ENCODE measurements around the gene WDR7.

WDR7 gene

GRCh38 chr18:56770873-56771272, 119.7 kb downstream of the WDR7 start:
- ChIA-PET CTCF (no interaction called here), POLR2A (no interaction called here)
- no peak for DNase-seq (ENCODE audit: extremely low spot score)
- TF ChIP-seq LEF1 (IDR thresholded peaks at IDR 0.05; ENCODE audit: borderline replicate concordance) (no peak), NFRKB (IDR thresholded peaks at IDR 0.05) (no peak), SP1 (IDR thresholded peaks at IDR 0.05) (no peak), HDGF (IDR thresholded peaks at IDR 0.05; ENCODE audit: borderline replicate concordance) (no peak), ELF4 (IDR thresholded peaks at IDR 0.05) (no peak), FOXA1 (IDR thresholded peaks at IDR 0.05) (no peak), ZNF384 (IDR thresholded peaks at IDR 0.05) (no peak), FOXK2 (IDR thresholded peaks at IDR 0.05) (no peak), TARDBP (IDR thresholded peaks at IDR 0.05) (no peak), BHLHE40 (IDR thresholded peaks at IDR 0.05; ENCODE audit: borderline replicate concordance) (no peak), CTBP1 (IDR thresholded peaks at IDR 0.05; ENCODE audit: borderline replicate concordance) (no peak), ARNT (IDR thresholded peaks at IDR 0.05) (no peak), FOXM1 (IDR thresholded peaks at IDR 0.05; ENCODE audit: borderline replicate concordance) (no peak), L3MBTL2 (conservative IDR thresholded peaks at IDR 0.05) (no peak), PKNOX1 (IDR thresholded peaks at IDR 0.05) (no peak), SUZ12 (IDR thresholded peaks at IDR 0.05) (no peak)

GRCh38 chr18:56775701-56776100, 124.5 kb downstream of the WDR7 start:
- TF ChIP-seq CTBP1 (IDR thresholded peaks at IDR 0.05; ENCODE audit: borderline replicate concordance) (no peak), NFRKB (IDR thresholded peaks at IDR 0.05) (no peak), BHLHE40 (IDR thresholded peaks at IDR 0.05; ENCODE audit: borderline replicate concordance) (no peak), ARNT (IDR thresholded peaks at IDR 0.05) (no peak), SUZ12 (IDR thresholded peaks at IDR 0.05) (no peak), FOXA1 (IDR thresholded peaks at IDR 0.05) (no peak), ZNF384 (IDR thresholded peaks at IDR 0.05) (no peak), PKNOX1 (IDR thresholded peaks at IDR 0.05) (no peak), SP1 (IDR thresholded peaks at IDR 0.05) (no peak), L3MBTL2 (conservative IDR thresholded peaks at IDR 0.05) (no peak), LEF1 (IDR thresholded peaks at IDR 0.05; ENCODE audit: borderline replicate concordance) (no peak), FOXM1 (IDR thresholded peaks at IDR 0.05; ENCODE audit: borderline replicate concordance) (no peak), FOXK2 (IDR thresholded peaks at IDR 0.05) (no peak)
- ChIA-PET POLR2A (no interaction called here), CTCF (no interaction called here)
- no peak for DNase-seq (ENCODE audit: extremely low spot score)

DNA sequence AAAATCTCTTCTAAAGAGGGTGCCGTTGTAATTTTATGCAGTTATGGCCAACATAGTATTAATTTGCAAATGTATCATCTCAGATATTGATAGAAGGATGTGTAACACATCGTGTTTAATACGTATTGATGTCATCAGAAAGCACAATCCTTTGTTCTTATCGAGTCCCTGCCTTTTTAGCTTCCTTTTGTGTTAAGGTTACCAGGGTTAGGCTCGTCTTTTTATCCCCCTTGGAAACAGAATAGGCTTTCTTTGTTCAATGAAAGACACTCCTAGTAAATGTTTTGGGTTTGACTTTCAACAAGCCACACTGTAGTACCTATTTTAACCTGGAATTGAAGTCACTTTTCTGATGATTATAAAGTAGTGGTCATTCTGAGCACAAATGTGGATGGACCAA, 136.2 kb downstream of the WDR7 start:
- POLR2A ChIA-PET: no interaction called here
- CTCF ChIA-PET: interaction anchor here (0.5 kb wide), 1 partner anchor 40 kb away, joined by 3 read pairs; no protein-coding TSS in a partner anchor
- TF ChIP-seq HDGF (IDR thresholded peaks at IDR 0.05; ENCODE audit: borderline replicate concordance) (no peak), BHLHE40 (IDR thresholded peaks at IDR 0.05; ENCODE audit: borderline replicate concordance) (no peak), LEF1 (IDR thresholded peaks at IDR 0.05; ENCODE audit: borderline replicate concordance) (no peak), SP1 (IDR thresholded peaks at IDR 0.05) (no peak), FOXA1 (IDR thresholded peaks at IDR 0.05) (no peak), ZNF384 (IDR thresholded peaks at IDR 0.05) (no peak), SUZ12 (IDR thresholded peaks at IDR 0.05) (no peak), TARDBP (IDR thresholded peaks at IDR 0.05) (no peak), CTBP1 (IDR thresholded peaks at IDR 0.05; ENCODE audit: borderline replicate concordance) (no peak), NFRKB (IDR thresholded peaks at IDR 0.05) (no peak), PKNOX1 (IDR thresholded peaks at IDR 0.05) (no peak), ARNT (IDR thresholded peaks at IDR 0.05) (no peak), L3MBTL2 (conservative IDR thresholded peaks at IDR 0.05) (no peak), ELF4 (IDR thresholded peaks at IDR 0.05) (no peak), FOXM1 (IDR thresholded peaks at IDR 0.05; ENCODE audit: borderline replicate concordance) (no peak), FOXK2 (IDR thresholded peaks at IDR 0.05) (no peak)
- DNase-seq (ENCODE audit: extremely low spot score): no peak

DNA sequence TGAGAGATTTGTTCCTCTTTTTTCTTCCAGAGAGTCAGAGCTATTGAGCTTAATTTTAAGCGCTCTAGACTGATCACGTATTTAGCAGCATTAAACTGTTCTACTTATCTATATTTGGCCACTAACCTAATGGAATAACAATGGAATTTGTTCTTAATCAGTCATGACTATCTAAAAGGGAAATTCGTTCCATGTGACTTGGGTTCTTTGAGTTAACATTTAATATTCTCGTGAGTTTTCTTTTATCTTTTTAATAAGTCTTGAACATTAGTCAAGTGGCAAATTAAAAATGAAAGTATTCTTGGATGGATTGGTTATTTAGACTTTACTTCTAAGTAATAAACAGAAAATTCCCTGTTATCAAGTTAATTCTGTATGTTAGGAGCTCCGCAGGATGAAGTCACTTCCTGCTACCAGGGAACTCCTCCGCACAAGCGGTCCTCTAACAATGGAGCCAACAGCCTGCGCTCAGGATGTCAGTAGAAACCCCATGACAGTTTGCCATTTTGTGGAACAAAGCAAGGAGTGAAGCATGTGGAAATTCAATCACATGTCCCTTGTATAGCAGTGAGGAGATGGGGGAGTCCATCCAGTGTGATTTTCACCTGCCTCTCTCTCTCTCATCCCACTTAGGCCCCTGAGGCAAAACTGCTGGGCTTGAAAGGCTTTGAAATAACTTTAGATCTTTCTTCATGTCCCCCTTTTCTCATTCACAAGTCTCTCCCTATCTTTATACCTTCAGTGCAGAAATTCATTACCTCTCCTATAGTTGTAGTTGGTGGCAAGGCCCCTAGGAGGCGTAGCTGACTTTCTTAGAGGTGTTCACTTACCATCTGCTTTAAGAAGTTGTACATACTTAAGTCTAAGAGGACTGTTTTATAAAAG, 138.1 kb downstream of the WDR7 start:
- no peak for TF ChIP-seq LEF1 (IDR thresholded peaks at IDR 0.05; ENCODE audit: borderline replicate concordance)
- no peak for TF ChIP-seq FOXK2 (IDR thresholded peaks at IDR 0.05)
- TF ChIP-seq FOXM1 (IDR thresholded peaks at IDR 0.05; ENCODE audit: borderline replicate concordance): no peak
- no peak for TF ChIP-seq SUZ12 (IDR thresholded peaks at IDR 0.05)
- TF ChIP-seq CTBP1 (IDR thresholded peaks at IDR 0.05; ENCODE audit: borderline replicate concordance): no peak
- ChIA-PET CTCF (no interaction called here), POLR2A (no interaction called here)
- peak; percentile 13 for DNase-seq (ENCODE audit: extremely low spot score)

- POLR2A ChIA-PET: no interaction called here
- CTCF ChIA-PET: no interaction called here
- TF ChIP-seq BHLHE40 (IDR thresholded peaks at IDR 0.05; ENCODE audit: borderline replicate concordance) (no peak), HDGF (IDR thresholded peaks at IDR 0.05; ENCODE audit: borderline replicate concordance) (no peak), FOXA1 (IDR thresholded peaks at IDR 0.05) (no peak), PKNOX1 (IDR thresholded peaks at IDR 0.05) (no peak), FOXM1 (IDR thresholded peaks at IDR 0.05; ENCODE audit: borderline replicate concordance) (no peak), ELF4 (IDR thresholded peaks at IDR 0.05) (no peak), TARDBP (IDR thresholded peaks at IDR 0.05) (no peak), SP1 (IDR thresholded peaks at IDR 0.05) (no peak), FOXK2 (IDR thresholded peaks at IDR 0.05) (no peak)
- DNase-seq (ENCODE audit: extremely low spot score): no peak
Measured at GRCh38 chr18:56789889-56790180, 138.7 kb downstream of the WDR7 start.
